Measurements from ENCODE around the gene TPK1. TPM values are rescaled to one million over a fixed set of nuclear protein-coding genes. Genes with fewer than 3 reads are reported as not detected.

The TPK1 gene
- total and polyA plus RNA-seq, 2 of the 13 experiments (the other 11 are each of a cell fraction or from before 2014, with no cell fraction given): 1.0 to 1.2 TPM

DNA sequence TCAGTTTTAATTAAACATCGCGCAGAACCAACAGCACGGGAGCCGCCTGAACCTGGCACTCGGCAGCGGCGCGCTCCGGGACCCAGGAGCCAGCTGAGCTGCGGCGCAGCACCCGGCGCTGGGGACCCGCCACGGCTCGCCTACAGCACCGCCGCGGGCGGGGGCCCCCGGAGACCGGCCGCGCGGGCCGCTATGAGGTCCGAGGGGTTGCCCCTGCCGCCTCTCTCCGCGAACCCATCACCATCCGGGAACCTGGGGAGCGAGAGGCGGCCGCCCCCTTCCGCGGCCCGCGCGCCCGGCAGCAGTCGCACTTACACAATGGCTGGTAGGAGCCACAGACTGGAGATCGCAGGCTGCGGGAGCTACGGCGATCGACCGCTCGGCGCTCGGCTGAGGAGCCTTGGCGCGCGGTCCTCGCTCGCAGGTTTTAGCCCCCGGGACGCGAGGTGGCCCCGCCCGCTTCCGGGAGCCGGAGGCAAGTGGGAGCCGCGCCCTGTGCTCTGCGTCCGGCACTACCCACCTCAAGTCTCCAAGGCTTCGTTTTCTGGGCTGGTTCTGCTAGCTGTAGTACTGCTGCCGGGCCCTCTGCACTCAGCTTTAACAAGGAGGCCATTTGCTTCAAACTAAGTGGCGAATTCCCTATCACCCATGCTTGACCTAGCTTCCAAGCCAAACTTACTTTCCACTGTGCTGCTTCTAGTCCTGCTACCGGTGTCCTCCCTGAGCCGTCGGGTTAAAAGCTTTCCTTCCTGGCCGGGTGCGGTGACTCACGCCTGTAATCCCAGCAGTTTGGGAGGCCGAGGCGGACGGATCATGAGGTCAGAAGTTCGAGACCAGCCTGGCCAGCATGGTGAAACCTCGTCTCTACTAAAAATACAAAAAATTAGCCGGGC is at the start of gene TPK1 (continued):
- peak; percentile 30; the same call in 1 of the 2 replicates for TF ChIP-seq FOXJ3 (CRISPR knock-in tag; IDR thresholded peaks at IDR 0.05; ENCODE audit: borderline replicate concordance)
- TF ChIP-seq ZNF777 (CRISPR knock-in tag; IDR thresholded peaks at IDR 0.05): peak; percentile 68
- TF ChIP-seq ZMAT3 (CRISPR knock-in tag; conservative IDR thresholded peaks at IDR 0.05): peak; percentile 77; the same call in 1 of the 2 replicates
- TF ChIP-seq, protein P1, sequence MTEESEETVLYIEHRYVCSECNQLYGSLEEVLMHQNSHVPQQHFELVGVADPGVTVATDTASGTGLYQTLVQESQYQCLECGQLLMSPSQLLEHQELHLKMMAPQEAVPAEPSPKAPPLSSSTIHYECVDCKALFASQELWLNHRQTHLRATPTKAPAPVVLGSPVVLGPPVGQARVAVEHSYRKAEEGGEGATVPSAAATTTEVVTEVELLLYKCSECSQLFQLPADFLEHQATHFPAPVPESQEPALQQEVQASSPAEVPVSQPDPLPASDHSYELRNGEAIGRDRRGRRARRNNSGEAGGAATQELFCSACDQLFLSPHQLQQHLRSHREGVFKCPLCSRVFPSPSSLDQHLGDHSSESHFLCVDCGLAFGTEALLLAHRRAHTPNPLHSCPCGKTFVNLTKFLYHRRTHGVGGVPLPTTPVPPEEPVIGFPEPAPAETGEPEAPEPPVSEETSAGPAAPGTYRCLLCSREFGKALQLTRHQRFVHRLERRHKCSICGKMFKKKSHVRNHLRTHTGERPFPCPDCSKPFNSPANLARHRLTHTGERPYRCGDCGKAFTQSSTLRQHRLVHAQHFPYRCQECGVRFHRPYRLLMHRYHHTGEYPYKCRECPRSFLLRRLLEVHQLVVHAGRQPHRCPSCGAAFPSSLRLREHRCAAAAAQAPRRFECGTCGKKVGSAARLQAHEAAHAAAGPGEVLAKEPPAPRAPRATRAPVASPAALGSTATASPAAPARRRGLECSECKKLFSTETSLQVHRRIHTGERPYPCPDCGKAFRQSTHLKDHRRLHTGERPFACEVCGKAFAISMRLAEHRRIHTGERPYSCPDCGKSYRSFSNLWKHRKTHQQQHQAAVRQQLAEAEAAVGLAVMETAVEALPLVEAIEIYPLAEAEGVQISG (CRISPR knock-in tag; IDR thresholded peaks at IDR 0.05): peak; percentile 88
- TF ChIP-seq ZNF547 (CRISPR knock-in tag; IDR thresholded peaks at IDR 0.05): no peak
- TF ChIP-seq, protein P2, sequence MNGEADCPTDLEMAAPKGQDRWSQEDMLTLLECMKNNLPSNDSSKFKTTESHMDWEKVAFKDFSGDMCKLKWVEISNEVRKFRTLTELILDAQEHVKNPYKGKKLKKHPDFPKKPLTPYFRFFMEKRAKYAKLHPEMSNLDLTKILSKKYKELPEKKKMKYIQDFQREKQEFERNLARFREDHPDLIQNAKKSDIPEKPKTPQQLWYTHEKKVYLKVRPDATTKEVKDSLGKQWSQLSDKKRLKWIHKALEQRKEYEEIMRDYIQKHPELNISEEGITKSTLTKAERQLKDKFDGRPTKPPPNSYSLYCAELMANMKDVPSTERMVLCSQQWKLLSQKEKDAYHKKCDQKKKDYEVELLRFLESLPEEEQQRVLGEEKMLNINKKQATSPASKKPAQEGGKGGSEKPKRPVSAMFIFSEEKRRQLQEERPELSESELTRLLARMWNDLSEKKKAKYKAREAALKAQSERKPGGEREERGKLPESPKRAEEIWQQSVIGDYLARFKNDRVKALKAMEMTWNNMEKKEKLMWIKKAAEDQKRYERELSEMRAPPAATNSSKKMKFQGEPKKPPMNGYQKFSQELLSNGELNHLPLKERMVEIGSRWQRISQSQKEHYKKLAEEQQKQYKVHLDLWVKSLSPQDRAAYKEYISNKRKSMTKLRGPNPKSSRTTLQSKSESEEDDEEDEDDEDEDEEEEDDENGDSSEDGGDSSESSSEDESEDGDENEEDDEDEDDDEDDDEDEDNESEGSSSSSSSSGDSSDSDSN (CRISPR knock-in tag; IDR thresholded peaks at IDR 0.05): peak; percentile 89
- peak; percentile 96 for TF ChIP-seq ZMYM4 (CRISPR knock-in tag; IDR thresholded peaks at IDR 0.05)
- no peak for TF ChIP-seq EP300 (IDR thresholded peaks at IDR 0.05; ENCODE audit: low read depth in 2 of 2, low read length in 2 of 2)
- TF ChIP-seq EP300 (CRISPR knock-in tag; IDR thresholded peaks at IDR 0.05; ENCODE audit: borderline replicate concordance): peak; percentile 18; the same call in 1 of the 2 replicates
- peak; percentile 49; the same call in 1 of the 2 replicates for TF ChIP-seq GZF1 (CRISPR knock-in tag; IDR thresholded peaks at IDR 0.05)
- TF ChIP-seq, protein P3, sequence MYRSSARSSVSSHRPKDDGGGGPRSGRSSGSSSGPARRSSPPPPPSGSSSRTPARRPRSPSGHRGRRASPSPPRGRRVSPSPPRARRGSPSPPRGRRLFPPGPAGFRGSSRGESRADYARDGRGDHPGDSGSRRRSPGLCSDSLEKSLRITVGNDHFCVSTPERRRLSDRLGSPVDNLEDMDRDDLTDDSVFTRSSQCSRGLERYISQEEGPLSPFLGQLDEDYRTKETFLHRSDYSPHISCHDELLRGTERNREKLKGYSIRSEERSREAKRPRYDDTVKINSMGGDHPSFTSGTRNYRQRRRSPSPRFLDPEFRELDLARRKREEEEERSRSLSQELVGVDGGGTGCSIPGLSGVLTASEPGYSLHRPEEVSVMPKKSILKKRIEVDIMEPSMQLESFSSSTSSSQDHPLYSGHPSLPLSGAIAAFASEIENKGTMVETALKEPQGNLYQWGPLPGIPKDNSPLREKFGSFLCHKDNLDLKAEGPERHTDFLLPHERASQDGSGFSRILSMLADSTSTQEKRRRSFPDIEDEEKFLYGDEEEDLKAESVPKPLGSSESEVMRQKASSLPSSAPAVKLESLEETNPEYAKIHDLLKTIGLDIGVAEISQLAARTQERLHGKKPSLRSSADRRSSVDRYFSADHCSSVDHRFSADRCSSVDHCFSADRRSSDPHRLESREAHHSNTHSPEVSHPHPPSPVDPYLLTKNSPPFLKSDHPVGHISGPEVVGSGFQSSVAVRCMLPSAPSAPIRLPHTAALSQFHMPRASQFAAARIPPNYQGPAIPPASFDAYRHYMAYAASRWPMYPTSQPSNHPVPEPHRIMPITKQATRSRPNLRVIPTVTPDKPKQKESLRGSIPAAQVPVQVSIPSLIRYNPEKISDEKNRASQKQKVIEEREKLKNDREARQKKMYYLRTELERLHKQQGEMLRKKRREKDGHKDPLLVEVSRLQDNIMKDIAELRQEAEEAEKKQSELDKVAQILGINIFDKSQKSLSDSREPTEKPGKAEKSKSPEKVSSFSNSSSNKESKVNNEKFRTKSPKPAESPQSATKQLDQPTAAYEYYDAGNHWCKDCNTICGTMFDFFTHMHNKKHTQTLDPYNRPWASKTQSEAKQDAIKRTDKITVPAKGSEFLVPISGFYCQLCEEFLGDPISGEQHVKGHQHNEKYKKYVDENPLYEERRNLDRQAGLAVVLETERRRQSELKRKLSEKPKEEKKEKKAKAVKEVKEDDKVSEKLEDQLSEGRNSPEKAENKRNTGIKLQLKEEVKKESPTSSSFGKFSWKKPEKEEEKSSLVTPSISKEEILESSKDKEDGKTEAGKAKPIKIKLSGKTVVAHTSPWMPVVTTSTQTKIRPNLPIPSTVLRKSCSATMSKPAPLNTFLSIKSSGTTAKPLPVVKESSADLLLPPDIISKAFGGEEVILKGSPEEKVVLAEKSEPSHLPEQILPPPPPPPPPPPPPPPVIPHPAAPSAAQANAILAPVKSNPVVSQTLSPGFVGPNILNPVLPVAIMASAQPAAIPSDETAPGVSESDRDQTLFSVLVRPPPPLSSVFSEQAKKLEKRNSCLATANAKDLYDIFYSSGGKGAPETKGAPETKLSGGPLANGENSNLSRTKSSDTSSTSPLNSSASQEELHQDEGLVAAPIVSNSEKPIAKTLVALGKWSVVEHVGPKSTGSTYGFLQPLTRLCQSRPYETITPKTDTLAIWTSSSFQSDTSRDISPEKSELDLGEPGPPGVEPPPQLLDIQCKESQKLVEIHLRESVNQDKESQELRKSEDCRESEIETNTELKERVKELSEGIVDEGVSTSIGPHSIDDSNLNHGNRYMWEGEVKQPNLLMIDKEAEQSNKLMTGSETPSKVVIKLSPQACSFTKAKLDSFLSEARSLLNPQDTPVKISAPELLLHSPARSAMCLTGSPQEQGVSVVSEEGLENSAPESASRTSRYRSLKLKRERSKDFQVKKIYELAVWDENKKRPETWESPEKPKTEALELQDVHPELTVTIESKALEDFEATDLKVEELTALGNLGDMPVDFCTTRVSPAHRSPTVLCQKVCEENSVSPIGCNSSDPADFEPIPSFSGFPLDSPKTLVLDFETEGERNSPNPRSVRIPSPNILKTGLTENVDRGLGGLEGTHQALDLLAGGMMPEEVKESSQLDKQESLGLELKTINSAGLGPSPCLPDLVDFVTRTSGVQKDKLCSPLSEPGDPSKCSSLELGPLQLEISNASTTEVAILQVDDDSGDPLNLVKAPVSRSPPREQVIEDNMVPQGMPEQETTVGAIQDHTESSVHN (CRISPR knock-in tag; IDR thresholded peaks at IDR 0.05): peak; percentile 22; the same call in 1 of the 2 replicates
- TF ChIP-seq IRF2 (CRISPR knock-in tag; IDR thresholded peaks at IDR 0.05): peak; percentile 82
- TF ChIP-seq, protein P4, sequence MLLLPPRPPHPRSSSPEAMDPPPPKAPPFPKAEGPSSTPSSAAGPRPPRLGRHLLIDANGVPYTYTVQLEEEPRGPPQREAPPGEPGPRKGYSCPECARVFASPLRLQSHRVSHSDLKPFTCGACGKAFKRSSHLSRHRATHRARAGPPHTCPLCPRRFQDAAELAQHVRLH (CRISPR knock-in tag; IDR thresholded peaks at IDR 0.05; ENCODE audit: borderline replicate concordance, low read depth): peak; percentile 63; the same call in 1 of the 2 replicates
- no peak for TF ChIP-seq ZNF570 (CRISPR knock-in tag; IDR thresholded peaks at IDR 0.05; ENCODE audit: borderline replicate concordance)

Data from HepG2 (cell line).